A673 (cell line): ENCODE data around the gene DACT1. TPM values are rescaled to one million over a fixed set of nuclear protein-coding genes. Genes with fewer than 3 reads are reported as not detected.

ENCODE experiments used
- BruUV-seq: library from RNA; stranded (reverse); fragments of 400-500 nt; replicated peaks from 2 replicates; lab custom pipeline; 2021; lab: Mats Ljungman, UMichigan
- CTCF ChIA-PET: fragments of 300-600 bp; sonication (Branson Sonifier 250); formaldehyde crosslinking; loops from one replicate; lab custom pipeline; 2022; ENCODE audit warnings: antibody characterized with exemption; lab: Charles Lee
- POLR2A ChIA-PET: fragments of 300-600 bp; sonication (Branson Sonifier 250); formaldehyde crosslinking; loops from one replicate; lab custom pipeline; 2022; ENCODE audit warnings: antibody characterized with exemption; ENCODE audit not compliant: low non-redundant PET; lab: Charles Lee
- DNase-seq: peaks from one replicate; pipeline ENCODE4 v3.0.0-alpha.2; 2015; ENCODE audit warnings: low spot score
- H3K27ac ChIP-seq: fragments of 200-600 bp; sonication (generic); 2 replicates; pipeline ENCODE4 v1.5.1; 2016; ENCODE audit warnings: mixed run types, low read depth, mild to moderate bottlenecking, mixed read lengths, antibody characterized with exemption, low read length; ENCODE audit not compliant: poor library complexity, severe bottlenecking
- H3K27me3 ChIP-seq: fragments of 200-600 bp; sonication (generic); replicated peaks from 2 replicates; pipeline ENCODE4 v1.6.1; 2017; ENCODE audit warnings: mixed run types, low read depth, mild to moderate bottlenecking, mixed read lengths, antibody characterized with exemption, low read length; ENCODE audit not compliant: insufficient read depth, poor library complexity
- H3K36me3 ChIP-seq: fragments of 200-600 bp; sonication (generic); 2 replicates; pipeline ENCODE4 v1.6.1; 2016; ENCODE audit warnings: mixed run types, mild to moderate bottlenecking, mixed read lengths, antibody characterized with exemption, low read length; ENCODE audit not compliant: insufficient read depth, poor library complexity, severe bottlenecking
- H3K4me1 ChIP-seq: fragments of 200-600 bp; sonication (generic); 2 replicates; pipeline ENCODE4 v1.6.1; 2017; ENCODE audit warnings: mixed run types, mild to moderate bottlenecking, mixed read lengths, antibody characterized with exemption, low read length; ENCODE audit not compliant: insufficient read depth, poor library complexity, severe bottlenecking
- H3K4me3 ChIP-seq: fragments of 200-600 bp; sonication (generic); 2 replicates; pipeline ENCODE4 v1.5.1; 2016; ENCODE audit warnings: low read depth, mixed run types, mild to moderate bottlenecking, mixed read lengths, low read length; ENCODE audit not compliant: poor library complexity, severe bottlenecking
- H3K9me3 ChIP-seq: fragments of 200-600 bp; sonication (generic); 2 replicates; pipeline ENCODE4 v1.6.1; 2016; ENCODE audit warnings: mixed run types, low read depth, mild to moderate bottlenecking, mixed read lengths, antibody characterized with exemption, low read length; ENCODE audit not compliant: poor library complexity, severe bottlenecking
- CTCF ChIP-seq: fragments of 300-800, 200-600 bp; sonication (generic); conservative IDR thresholded peaks from 2 replicates; pipeline ENCODE4 v1.5.1; 2017; ENCODE audit warnings: low read depth, mild to moderate bottlenecking, antibody characterized with exemption, low read length, moderate library complexity, mixed read lengths
- EZH2 ChIP-seq: fragments of 200-600 bp; sonication (generic); IDR thresholded peaks from 2 replicates; pipeline ENCODE4 v1.6.1; 2017; ENCODE audit warnings: borderline replicate concordance, low read depth, mild to moderate bottlenecking, mixed read lengths, antibody characterized with exemption, low read length; ENCODE audit not compliant: poor library complexity, severe bottlenecking
- intact Hi-C: fragments of 100-400 bp; cut with micrococcal nuclease; formaldehyde crosslinking; loops from one replicate; pipeline ENCODE4 v1.10.0; 2022; ENCODE audit not compliant: unreplicated experiment
- total RNA-seq: library from RNA; stranded (reverse); gene quantifications from 2 replicates; pipeline ENCODE4 v1.2.3, GENCODE V29; 2021

Gene DACT1
- total RNA-seq, 1 experiment from 2014 or later, result 5.1 TPM

- ChIA-PET CTCF (no interaction called here), POLR2A (no interaction called here)
- H3K9me3 ChIP-seq, result no peaks in the 10 kb centered on the region
- intact Hi-C loops, result no loop called here
- H3K4me1 ChIP-seq, result peaks cover 4% of the 10 kb centered on the region
- no peak overlapping the region for H3K27ac ChIP-seq
- no peaks in the 10 kb centered on the region for H3K27me3 ChIP-seq
- H3K36me3 ChIP-seq, result no peaks in the 10 kb centered on the region
- DNase-seq, result no peak
- BruUV-seq, result no TSS peak
- TF ChIP-seq EZH2, result no peak
- TF ChIP-seq CTCF, result no peak
- no peak overlapping the region for H3K4me3 ChIP-seq
These were observed 29.0 kb downstream of the DACT1 start for GRCh38 chr14:58666737-58667136.

- Histone ChIP-seq H3K4me1 (peaks cover 4% of the 10 kb centered on the region), H3K4me3 (no peak overlapping the region), H3K9me3 (no peaks in the 10 kb centered on the region), H3K36me3 (no peaks in the 10 kb centered on the region), H3K27me3 (no peaks in the 10 kb centered on the region), H3K27ac (no peak overlapping the region)
- intact Hi-C loops, result no loop called here
- BruUV-seq, result no TSS peak
- no peak for DNase-seq
- CTCF ChIA-PET, result no interaction called here
- POLR2A ChIA-PET, result no interaction called here
- no peak for TF ChIP-seq EZH2
- no peak for TF ChIP-seq CTCF
These were observed 30.1 kb downstream of the DACT1 start for GRCh38 chr14:58667900-58668299.

GRCh38 chr14:58668848-58669480, 31.2 kb downstream of the DACT1 start:
- BruUV-seq, result no TSS peak
- no peak overlapping the region for H3K4me3 ChIP-seq
- H3K27me3 ChIP-seq, result no peaks in the 10 kb centered on the region
- no peaks in the 10 kb centered on the region for H3K9me3 ChIP-seq
- intact Hi-C loops, result no loop called here
- CTCF ChIA-PET, result no interaction called here
- H3K4me1 ChIP-seq, result peaks cover 4% of the 10 kb centered on the region
- POLR2A ChIA-PET, result no interaction called here
- no peak overlapping the region for H3K27ac ChIP-seq
- TF ChIP-seq CTCF, result no peak
- TF ChIP-seq EZH2, result no peak
- H3K36me3 ChIP-seq, result no peaks in the 10 kb centered on the region
- DNase-seq, result no peak
